ENCODE results near the gene CHIC2.

GRCh38 chr4:54099748-54100574 lies 35.6 kb upstream of the CHIC2 start, which contains the start of gene GSX2:
- TF ChIP-seq CTCF (IDR thresholded peaks at IDR 0.05; ENCODE audit: poor library complexity), result no peak
- peak; percentile 95 for TF ChIP-seq EZH2 (IDR thresholded peaks at IDR 0.05; ENCODE audit: borderline replicate concordance)

Data from hepatocyte (in vitro differentiated cells).